Measurements from ENCODE around the gene ARL16. TPM values are rescaled to one million over a fixed set of nuclear protein-coding genes. Genes with fewer than 3 reads are reported as not detected.

ARL16 gene
- total RNA-seq, 1 experiment from 2014 or later: 49.8 TPM

DNA sequence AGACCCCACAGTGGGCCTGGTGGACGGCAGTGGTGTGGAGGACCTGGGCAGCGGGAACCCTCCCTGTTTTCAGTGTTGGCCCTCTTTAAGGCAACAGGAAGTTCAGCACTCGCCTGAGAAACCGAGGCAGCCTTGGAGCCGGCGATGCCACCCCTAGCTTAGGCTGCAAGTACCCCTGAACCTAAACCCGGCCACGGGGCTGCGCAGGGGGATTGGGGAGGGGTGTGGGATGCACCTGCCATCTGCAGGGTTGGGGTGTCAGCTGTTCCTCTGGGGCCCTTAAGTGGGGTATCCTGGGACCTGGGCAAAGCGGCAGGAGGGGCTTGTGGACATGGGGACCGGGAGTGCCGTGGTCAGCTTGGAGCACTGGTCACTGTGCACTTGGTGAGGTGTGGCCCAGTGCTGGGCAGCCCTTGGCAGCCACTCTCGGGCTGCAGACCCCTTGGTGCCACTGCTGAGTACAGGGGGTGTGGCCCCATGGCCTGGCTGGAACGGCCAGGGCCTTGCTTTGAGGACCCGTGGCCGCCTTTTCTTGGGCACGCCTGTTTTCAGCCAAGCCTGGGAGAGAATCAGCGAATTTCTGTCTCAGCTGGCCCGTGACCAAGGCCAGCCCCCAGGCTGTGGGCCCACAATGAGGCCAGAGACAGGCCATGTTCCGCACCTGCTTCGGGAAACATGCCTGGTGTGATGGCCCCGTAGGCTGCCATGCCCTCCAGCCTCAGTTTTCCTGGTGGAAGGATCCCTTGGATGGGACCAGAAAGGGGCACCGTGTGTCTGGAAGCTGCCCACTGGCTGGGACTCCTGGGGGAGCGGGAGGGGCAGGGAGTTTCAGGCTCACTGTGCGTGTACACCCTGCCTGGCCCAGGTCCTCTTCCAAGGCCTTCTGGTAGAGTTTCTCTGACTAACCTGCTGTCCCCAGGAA is 24.4 kb upstream of the ARL16 start:
- no peaks in the 10 kb centered on the region for H3K9me3 Mint-ChIP-seq (ENCODE audit: unreplicated experiment)
- H3K4me3 Mint-ChIP-seq (ENCODE audit: unreplicated experiment): no peak overlapping the region
- Histone ChIP-seq H3K27me3 (replicated peaks; ENCODE audit: control insufficient read depth, insufficient read depth, low read length) (no peaks in the 10 kb centered on the region), H3K4me1 (peaks cover 27% of the 10 kb centered on the region), H3K4me3 (ENCODE audit: low read depth, low read length) (no peak overlapping the region), H3K9me3 (no peaks in the 10 kb centered on the region), H3K36me3 (ENCODE audit: control insufficient read depth, insufficient read depth, low read length) (peaks cover 4% of the 10 kb centered on the region)
- no peak for DNase-seq
- peak overlapping the region; percentile 53 for H3K27ac Mint-ChIP-seq (ENCODE audit: unreplicated experiment)
- POLR2A ChIA-PET: interaction anchor here (0.9 to 1.0 kb wide), 2 partner anchors 24 to 25 kb away, joined by 3 to 5 read pairs; partner anchors contain the start of genes ARL16 and HGS
- peaks cover 94% of the 10 kb centered on the region for H3K36me3 Mint-ChIP-seq (ENCODE audit: insufficient read depth, unreplicated experiment)
- TF ChIP-seq, protein P1, sequence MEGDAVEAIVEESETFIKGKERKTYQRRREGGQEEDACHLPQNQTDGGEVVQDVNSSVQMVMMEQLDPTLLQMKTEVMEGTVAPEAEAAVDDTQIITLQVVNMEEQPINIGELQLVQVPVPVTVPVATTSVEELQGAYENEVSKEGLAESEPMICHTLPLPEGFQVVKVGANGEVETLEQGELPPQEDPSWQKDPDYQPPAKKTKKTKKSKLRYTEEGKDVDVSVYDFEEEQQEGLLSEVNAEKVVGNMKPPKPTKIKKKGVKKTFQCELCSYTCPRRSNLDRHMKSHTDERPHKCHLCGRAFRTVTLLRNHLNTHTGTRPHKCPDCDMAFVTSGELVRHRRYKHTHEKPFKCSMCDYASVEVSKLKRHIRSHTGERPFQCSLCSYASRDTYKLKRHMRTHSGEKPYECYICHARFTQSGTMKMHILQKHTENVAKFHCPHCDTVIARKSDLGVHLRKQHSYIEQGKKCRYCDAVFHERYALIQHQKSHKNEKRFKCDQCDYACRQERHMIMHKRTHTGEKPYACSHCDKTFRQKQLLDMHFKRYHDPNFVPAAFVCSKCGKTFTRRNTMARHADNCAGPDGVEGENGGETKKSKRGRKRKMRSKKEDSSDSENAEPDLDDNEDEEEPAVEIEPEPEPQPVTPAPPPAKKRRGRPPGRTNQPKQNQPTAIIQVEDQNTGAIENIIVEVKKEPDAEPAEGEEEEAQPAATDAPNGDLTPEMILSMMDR (IDR thresholded peaks at IDR 0.05; ENCODE audit: insufficient read depth in 1 of 2, low read depth in 1 of 2, low read length in 1 of 2, severe bottlenecking in 1 of 2, unreplicated experiment in 1 of 2): no peak
- peaks cover 9% of the 10 kb centered on the region for H3K4me1 Mint-ChIP-seq (ENCODE audit: low read depth, unreplicated experiment)
- no peaks in the 10 kb centered on the region for H3K27me3 Mint-ChIP-seq (ENCODE audit: insufficient read depth, unreplicated experiment)
- no TSS peak for BruUV-seq (replicated peaks)
- CTCF ChIA-PET: no interaction called here
- intact Hi-C loops (cut with micrococcal nuclease; ENCODE audit: unreplicated experiment): no loop called here

DNA sequence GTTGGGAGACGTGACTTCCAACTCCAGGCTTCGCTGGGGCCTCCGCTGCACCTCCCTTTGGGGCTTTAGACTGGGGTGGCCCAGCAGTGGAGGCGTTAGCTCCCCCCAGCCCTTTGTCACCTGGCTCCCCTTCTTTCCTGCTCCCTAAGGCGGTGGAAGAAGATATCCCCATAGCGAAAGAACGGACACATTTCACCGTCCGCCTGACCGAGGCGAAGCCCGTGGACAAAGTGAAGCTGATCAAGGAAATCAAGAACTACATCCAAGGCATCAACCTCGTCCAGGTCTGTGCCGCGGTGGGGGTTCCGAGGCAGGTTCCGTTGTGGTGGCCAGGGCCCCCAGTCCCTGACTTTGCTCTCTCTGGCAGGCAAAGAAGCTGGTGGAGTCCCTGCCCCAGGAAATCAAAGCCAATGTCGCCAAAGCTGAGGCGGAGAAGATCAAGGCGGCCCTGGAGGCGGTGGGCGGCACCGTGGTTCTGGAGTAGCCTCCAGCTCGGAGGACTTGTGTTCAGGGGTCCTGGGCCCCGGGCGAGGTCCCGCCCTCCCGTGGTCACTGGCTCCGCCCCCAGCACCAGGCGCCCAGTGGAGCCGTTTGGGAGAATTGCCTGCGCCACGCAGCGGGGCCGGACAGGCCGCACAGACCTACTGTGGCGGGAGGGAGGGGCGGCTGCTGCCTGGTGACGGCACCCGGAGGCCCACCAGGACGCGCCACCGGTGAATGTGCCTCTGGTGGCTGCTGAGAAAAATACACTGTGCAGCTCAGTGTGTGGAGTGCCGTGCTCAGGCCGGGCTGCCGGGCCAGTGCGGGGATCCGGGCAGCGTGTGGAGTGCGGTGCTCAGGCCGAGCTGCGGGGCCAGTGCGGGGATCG is 23.4 kb upstream of the ARL16 start:
- Mint-ChIP-seq H3K27ac (ENCODE audit: unreplicated experiment) (no peak overlapping the region), H3K4me3 (ENCODE audit: unreplicated experiment) (no peak overlapping the region), H3K27me3 (ENCODE audit: insufficient read depth, unreplicated experiment) (no peaks in the 10 kb centered on the region), H3K9me3 (ENCODE audit: unreplicated experiment) (no peaks in the 10 kb centered on the region), H3K4me1 (ENCODE audit: low read depth, unreplicated experiment) (peaks cover 17% of the 10 kb centered on the region), H3K36me3 (ENCODE audit: insufficient read depth, unreplicated experiment) (peaks cover 94% of the 10 kb centered on the region)
- intact Hi-C loops (cut with micrococcal nuclease; ENCODE audit: unreplicated experiment): no loop called here
- Histone ChIP-seq H3K27me3 (replicated peaks; ENCODE audit: control insufficient read depth, insufficient read depth, low read length) (no peaks in the 10 kb centered on the region), H3K36me3 (ENCODE audit: control insufficient read depth, insufficient read depth, low read length) (peaks cover 7% of the 10 kb centered on the region), H3K4me1 (peaks cover 30% of the 10 kb centered on the region), H3K9me3 (no peaks in the 10 kb centered on the region), H3K4me3 (ENCODE audit: low read depth, low read length) (no peak overlapping the region)
- no peak for DNase-seq
- TSS peak; percentile 19 for BruUV-seq (replicated peaks)
- ChIA-PET CTCF (no interaction called here), POLR2A (interaction anchor here (1.0 kb wide), 1 partner anchor 24 kb away, joined by 5 read pairs; the partner anchor contains the start of gene ARL16)
- TF ChIP-seq, protein P1 (IDR thresholded peaks at IDR 0.05; ENCODE audit: insufficient read depth in 1 of 2, low read depth in 1 of 2, low read length in 1 of 2, severe bottlenecking in 1 of 2, unreplicated experiment in 1 of 2): peak in 1 of 2 experiments; percentile 23

DNA sequence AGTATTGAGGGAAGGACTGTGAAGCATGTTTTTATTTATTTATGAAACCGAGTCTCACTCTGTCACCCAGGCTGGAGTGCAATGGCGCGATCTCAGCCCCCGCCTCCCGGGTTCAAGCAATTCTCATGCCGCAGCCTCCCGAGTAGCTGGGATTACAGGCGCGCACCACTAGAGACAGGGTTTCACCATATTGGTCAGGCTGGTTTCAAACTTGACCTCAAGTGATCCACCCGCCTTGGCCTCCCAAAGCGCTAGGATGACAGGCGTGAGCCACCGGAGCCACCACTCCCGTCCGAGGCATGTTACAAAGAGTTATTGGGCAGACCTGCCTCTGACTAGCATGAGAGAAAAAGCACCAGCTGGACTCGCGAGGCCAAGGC is 22.6 kb upstream of the ARL16 start:
- H3K4me1 Mint-ChIP-seq (ENCODE audit: low read depth, unreplicated experiment): peaks cover 24% of the 10 kb centered on the region
- H3K27me3 Mint-ChIP-seq (ENCODE audit: insufficient read depth, unreplicated experiment): no peaks in the 10 kb centered on the region
- POLR2A ChIA-PET: no interaction called here
- H3K4me3 ChIP-seq (ENCODE audit: low read depth, low read length): no peak overlapping the region
- no peaks in the 10 kb centered on the region for H3K9me3 Mint-ChIP-seq (ENCODE audit: unreplicated experiment)
- H3K36me3 Mint-ChIP-seq (ENCODE audit: insufficient read depth, unreplicated experiment): peaks cover 94% of the 10 kb centered on the region
- H3K9me3 ChIP-seq: no peaks in the 10 kb centered on the region
- H3K27me3 ChIP-seq (replicated peaks; ENCODE audit: control insufficient read depth, insufficient read depth, low read length): no peaks in the 10 kb centered on the region
- H3K4me1 ChIP-seq: peaks cover 37% of the 10 kb centered on the region
- DNase-seq: no peak
- H3K4me3 Mint-ChIP-seq (ENCODE audit: unreplicated experiment): no peak overlapping the region
- CTCF ChIA-PET: no interaction called here
- BruUV-seq (replicated peaks): no TSS peak
- TF ChIP-seq, protein P1 (IDR thresholded peaks at IDR 0.05; ENCODE audit: insufficient read depth in 1 of 2, low read depth in 1 of 2, low read length in 1 of 2, severe bottlenecking in 1 of 2, unreplicated experiment in 1 of 2): no peak
- peaks cover 7% of the 10 kb centered on the region for H3K36me3 ChIP-seq (ENCODE audit: control insufficient read depth, insufficient read depth, low read length)
- intact Hi-C loops (cut with micrococcal nuclease; ENCODE audit: unreplicated experiment): no loop called here
- no peak overlapping the region for H3K27ac Mint-ChIP-seq (ENCODE audit: unreplicated experiment)
